ENCODE results near the gene PRR5L. TPM values are rescaled to one million over a fixed set of nuclear protein-coding genes. Genes with fewer than 3 reads are reported as not detected.
A peak's percentile ranks its signal among the peaks of the same experiment; 100 is the strongest.

Gene PRR5L
- total and polyA plus RNA-seq, 9 of the 15 experiments (the other 6 are each of a cell fraction or from before 2014, with no cell fraction given), result 0.11 to 0.60 (median 0.36) TPM; not detected in 2

DNA sequence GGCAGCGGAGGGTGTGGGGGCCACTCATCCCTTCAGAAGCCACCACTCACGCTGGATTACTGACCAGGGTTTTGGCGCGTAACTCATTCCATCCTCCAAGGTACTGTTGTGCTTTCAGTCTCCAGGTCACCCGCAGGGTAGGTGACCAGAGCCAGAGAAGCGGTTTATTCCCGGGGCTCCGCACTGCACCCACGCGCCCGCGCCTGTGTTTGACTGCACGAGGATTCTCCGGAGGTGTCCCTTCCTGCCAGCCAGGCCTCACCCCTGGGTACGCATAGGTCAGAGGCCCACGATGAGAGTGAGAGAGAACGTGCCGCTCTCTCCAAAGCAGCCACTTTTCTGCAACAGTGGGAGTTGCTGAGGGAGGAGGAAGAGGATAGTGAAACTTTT, 158.5 kb downstream of the PRR5L start:
- DNase-seq (ENCODE audit: extremely low read depth in 1 of 4, low spot score in 3 of 4), result no peak
- H3K27me3 ChIP-seq (ENCODE audit: control insufficient read depth in 2 of 2, insufficient read depth in 2 of 2, low read length in 2 of 2), result peaks cover 3 to 36% of the 10 kb centered on the region in 2 experiments; a peak in 4 of 5 replicates
- H3K27ac ChIP-seq (ENCODE audit: extremely low read depth, low read depth, low read length), result no peak overlapping the region
- no peak overlapping the region for H3K4me3 ChIP-seq
- CTCF ChIA-PET (ENCODE audit: low intra/inter-chr PET ratio), result no interaction called here
- no peaks in the 10 kb centered on the region for H4K20me1 ChIP-seq (replicated peaks; ENCODE audit: control insufficient read depth, insufficient read depth, low read length)
- no peaks in the 10 kb centered on the region for H3K36me3 ChIP-seq (ENCODE audit: control insufficient read depth, insufficient read depth, low read length)
- POLR2A ChIA-PET, result interaction anchor here (0.7 kb wide), 1 partner anchor 31 kb away, joined by 3 read pairs; no protein-coding TSS in a partner anchor
- in situ Hi-C loops (cut with MboI), result no loop called here
- intact Hi-C loops (cut with micrococcal nuclease), result no loop called here
- 49% methylated on average over 12 of the region's 18 CpGs for WGBS (ENCODE audit: insufficient coverage, low coverage, missing lambda C conversion rate)
- H3K9me3 ChIP-seq (replicated peaks; ENCODE audit: control insufficient read depth, insufficient read depth, low read depth, low read length), result no peaks in the 10 kb centered on the region
- no peaks in the 10 kb centered on the region for H3K9me1 ChIP-seq (ENCODE audit: control insufficient read depth, insufficient read depth, low read length)
- TF ChIP-seq IRF2 (CRISPR knock-in tag; IDR thresholded peaks at IDR 0.05) (no peak), KLF16 (IDR thresholded peaks at IDR 0.05) (no peak), CCNT2 (IDR thresholded peaks at IDR 0.05; ENCODE audit: borderline replicate concordance, extremely low read depth, insufficient read length, low read depth, low read length) (no peak), RFX7 (CRISPR knock-in tag; IDR thresholded peaks at IDR 0.05) (no peak), GTF2F1 (IDR thresholded peaks at IDR 0.05; ENCODE audit: low read depth, low read length) (no peak), MCM3 (IDR thresholded peaks at IDR 0.05) (no peak), ZNF124 (CRISPR knock-in tag; IDR thresholded peaks at IDR 0.05) (no peak), CBX2 (IDR thresholded peaks at IDR 0.05; ENCODE audit: insufficient read depth, low read length, poor library complexity, severe bottlenecking) (no peak), KLF10 (CRISPR knock-in tag; IDR thresholded peaks at IDR 0.05) (no peak), ZNF785 (CRISPR knock-in tag; IDR thresholded peaks at IDR 0.05) (no peak), JUNB (CRISPR knock-in tag; conservative IDR thresholded peaks at IDR 0.05) (no peak), ZNF263 (CRISPR knock-in tag; IDR thresholded peaks at IDR 0.05; ENCODE audit: borderline replicate concordance) (no peak), HNRNPH1 (optimal IDR thresholded peaks at IDR 0.05; ENCODE audit: low read depth, low read length) (no peak), FOS (IDR thresholded peaks at IDR 0.05; ENCODE audit: extremely low read depth, insufficient read length) (no peak), PHB2 (IDR thresholded peaks at IDR 0.05; ENCODE audit: low read depth) (no peak)
- TF ChIP-seq, protein P1, sequence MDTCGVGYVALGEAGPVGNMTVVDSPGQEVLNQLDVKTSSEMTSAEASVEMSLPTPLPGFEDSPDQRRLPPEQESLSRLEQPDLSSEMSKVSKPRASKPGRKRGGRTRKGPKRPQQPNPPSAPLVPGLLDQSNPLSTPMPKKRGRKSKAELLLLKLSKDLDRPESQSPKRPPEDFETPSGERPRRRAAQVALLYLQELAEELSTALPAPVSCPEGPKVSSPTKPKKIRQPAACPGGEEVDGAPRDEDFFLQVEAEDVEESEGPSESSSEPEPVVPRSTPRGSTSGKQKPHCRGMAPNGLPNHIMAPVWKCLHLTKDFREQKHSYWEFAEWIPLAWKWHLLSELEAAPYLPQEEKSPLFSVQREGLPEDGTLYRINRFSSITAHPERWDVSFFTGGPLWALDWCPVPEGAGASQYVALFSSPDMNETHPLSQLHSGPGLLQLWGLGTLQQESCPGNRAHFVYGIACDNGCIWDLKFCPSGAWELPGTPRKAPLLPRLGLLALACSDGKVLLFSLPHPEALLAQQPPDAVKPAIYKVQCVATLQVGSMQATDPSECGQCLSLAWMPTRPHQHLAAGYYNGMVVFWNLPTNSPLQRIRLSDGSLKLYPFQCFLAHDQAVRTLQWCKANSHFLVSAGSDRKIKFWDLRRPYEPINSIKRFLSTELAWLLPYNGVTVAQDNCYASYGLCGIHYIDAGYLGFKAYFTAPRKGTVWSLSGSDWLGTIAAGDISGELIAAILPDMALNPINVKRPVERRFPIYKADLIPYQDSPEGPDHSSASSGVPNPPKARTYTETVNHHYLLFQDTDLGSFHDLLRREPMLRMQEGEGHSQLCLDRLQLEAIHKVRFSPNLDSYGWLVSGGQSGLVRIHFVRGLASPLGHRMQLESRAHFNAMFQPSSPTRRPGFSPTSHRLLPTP (IDR thresholded peaks at IDR 0.05; ENCODE audit: borderline replicate concordance, extremely low read depth, insufficient read length), result no peak
- H2AFZ ChIP-seq (ENCODE audit: low read depth, low read length), result peak overlapping the region; percentile 23; the same call in 1 of the 2 replicates
- H3K79me2 ChIP-seq (ENCODE audit: control insufficient read depth, insufficient read depth, low read length), result no peaks in the 10 kb centered on the region
- no TSS peak for BruUV-seq (replicated peaks)
- H3K9ac ChIP-seq (ENCODE audit: insufficient read depth in 1 of 2, low read depth in 2 of 2, low read length in 2 of 2), result no peak overlapping the region
- no peak for FAIRE-seq
- H3K4me2 ChIP-seq (ENCODE audit: insufficient read depth, low read length), result no peak overlapping the region
- no peak for ATAC-seq
- peaks cover 6 to 13% of the 10 kb centered on the region in 2 experiments; a peak in 3 of 5 replicates for H3K4me1 ChIP-seq (replicated peaks in 1 of 2; ENCODE audit: control insufficient read depth in 2 of 2, insufficient read depth in 2 of 2, low read length in 2 of 2)

Data from K562 (cell line).